ENCODE results near the gene HNF4A. TPM values are rescaled to one million over a fixed set of nuclear protein-coding genes. Genes with fewer than 3 reads are reported as not detected.

HNF4A gene
- total RNA-seq, 2 donors from 2014 or later = 28.3 to 28.5 TPM

GRCh38 chr20:44464514-44464913 is 109.0 kb downstream of the HNF4A start:
- no peaks in the 10 kb centered on the region for H3K36me3 ChIP-seq (replicated peaks in 1 of 2; ENCODE audit: insufficient read depth in 1 of 2, low read depth in 2 of 2)
- no peaks in the 10 kb centered on the region for H3K9me3 ChIP-seq
- no peaks in the 10 kb centered on the region for H3K27me3 ChIP-seq
- no peak overlapping the region for H3K4me3 ChIP-seq
- no peak for ATAC-seq
- WGBS, 2 donors = 71 to 85% methylated on average over 3 of the region's 3 CpGs
- peak overlapping the region in 1 of 4 donors; percentile 13 for H3K27ac ChIP-seq
- H3K4me1 ChIP-seq = peaks cover 23% of the 10 kb centered on the region
- intact Hi-C loops (cut with DNase I) = loop anchor here (10.0 kb wide), 1 partner anchor 250 kb away; the partner anchor contains the start of gene OSER1
- no peak for DNase-seq
- TF ChIP-seq, protein P1, sequence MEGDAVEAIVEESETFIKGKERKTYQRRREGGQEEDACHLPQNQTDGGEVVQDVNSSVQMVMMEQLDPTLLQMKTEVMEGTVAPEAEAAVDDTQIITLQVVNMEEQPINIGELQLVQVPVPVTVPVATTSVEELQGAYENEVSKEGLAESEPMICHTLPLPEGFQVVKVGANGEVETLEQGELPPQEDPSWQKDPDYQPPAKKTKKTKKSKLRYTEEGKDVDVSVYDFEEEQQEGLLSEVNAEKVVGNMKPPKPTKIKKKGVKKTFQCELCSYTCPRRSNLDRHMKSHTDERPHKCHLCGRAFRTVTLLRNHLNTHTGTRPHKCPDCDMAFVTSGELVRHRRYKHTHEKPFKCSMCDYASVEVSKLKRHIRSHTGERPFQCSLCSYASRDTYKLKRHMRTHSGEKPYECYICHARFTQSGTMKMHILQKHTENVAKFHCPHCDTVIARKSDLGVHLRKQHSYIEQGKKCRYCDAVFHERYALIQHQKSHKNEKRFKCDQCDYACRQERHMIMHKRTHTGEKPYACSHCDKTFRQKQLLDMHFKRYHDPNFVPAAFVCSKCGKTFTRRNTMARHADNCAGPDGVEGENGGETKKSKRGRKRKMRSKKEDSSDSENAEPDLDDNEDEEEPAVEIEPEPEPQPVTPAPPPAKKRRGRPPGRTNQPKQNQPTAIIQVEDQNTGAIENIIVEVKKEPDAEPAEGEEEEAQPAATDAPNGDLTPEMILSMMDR (IDR thresholded peaks at IDR 0.05) = no peak
- TF ChIP-seq POLR2A (IDR thresholded peaks at IDR 0.05) = no peak

DNA sequence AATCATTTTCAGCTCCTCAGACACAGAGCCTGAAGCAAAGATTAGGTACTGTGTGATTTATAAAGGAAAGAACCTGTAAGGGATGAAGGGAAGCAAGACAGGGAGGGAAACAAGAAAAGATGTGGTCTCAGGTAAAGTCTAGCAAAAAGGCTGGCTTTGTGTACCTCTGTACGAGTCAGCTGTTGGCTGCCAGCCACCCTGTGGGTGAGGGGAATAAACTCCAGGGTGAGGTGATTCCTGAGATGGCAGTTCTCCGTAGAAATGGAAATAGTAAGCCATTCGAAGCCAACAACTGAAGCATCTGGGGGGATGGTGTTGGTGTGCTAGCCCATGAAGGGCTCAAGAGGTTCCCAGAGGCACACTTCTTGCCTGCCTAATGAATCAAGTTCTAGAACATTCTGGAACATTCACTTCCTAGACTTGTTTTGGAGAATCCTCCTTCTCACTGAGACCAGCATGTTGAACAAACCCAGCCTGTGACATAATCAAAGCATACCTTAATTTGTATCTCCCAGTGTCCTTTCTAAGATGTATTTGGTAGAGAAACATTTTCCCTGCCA is 109.6 kb downstream of the HNF4A start:
- intact Hi-C loops (cut with DNase I) = loop anchor here (10.0 kb wide), 1 partner anchor 250 kb away; the partner anchor contains the start of gene OSER1
- no peaks in the 10 kb centered on the region for H3K27me3 ChIP-seq
- H3K27ac ChIP-seq = peak overlapping the region in 1 of 4 donors; percentile 13
- H3K9me3 ChIP-seq = no peaks in the 10 kb centered on the region
- no peaks in the 10 kb centered on the region for H3K36me3 ChIP-seq (replicated peaks in 1 of 2; ENCODE audit: insufficient read depth in 1 of 2, low read depth in 2 of 2)
- peaks cover 25% of the 10 kb centered on the region for H3K4me1 ChIP-seq
- ATAC-seq = peak; percentile 50
- TF ChIP-seq, protein P1 (IDR thresholded peaks at IDR 0.05) = no peak
- TF ChIP-seq POLR2A (IDR thresholded peaks at IDR 0.05) = no peak
- peak; percentile 66 to 89 (median 80) for DNase-seq
- no peak overlapping the region for H3K4me3 ChIP-seq
- WGBS, 2 donors = 15 to 19% methylated on average over 3 of the region's 3 CpGs

GRCh38 chr20:44467289-44467883 is 111.9 kb downstream of the HNF4A start:
- Histone ChIP-seq H3K27me3 (no peaks in the 10 kb centered on the region), H3K36me3 (replicated peaks in 1 of 2; ENCODE audit: insufficient read depth in 1 of 2, low read depth in 2 of 2) (no peaks in the 10 kb centered on the region), H3K9me3 (no peaks in the 10 kb centered on the region), H3K4me3 (no peak overlapping the region), H3K4me1 (peaks cover 27% of the 10 kb centered on the region), H3K27ac (peak overlapping the region in 1 of 4 donors; percentile 36)
- intact Hi-C loops (cut with DNase I) = loop anchor here (10.0 kb wide), 1 partner anchor 253 kb away; the partner anchor contains the start of gene OSER1
- 72 to 79% methylated on average over 11 to 12 of the region's 12 CpGs for WGBS, 2 donors
- ATAC-seq (peak; percentile 64), DNase-seq (peak; percentile 52 to 64 (median 59))
- TF ChIP-seq POLR2A (IDR thresholded peaks at IDR 0.05) = no peak
- TF ChIP-seq, protein P1 (IDR thresholded peaks at IDR 0.05) = no peak

DNA sequence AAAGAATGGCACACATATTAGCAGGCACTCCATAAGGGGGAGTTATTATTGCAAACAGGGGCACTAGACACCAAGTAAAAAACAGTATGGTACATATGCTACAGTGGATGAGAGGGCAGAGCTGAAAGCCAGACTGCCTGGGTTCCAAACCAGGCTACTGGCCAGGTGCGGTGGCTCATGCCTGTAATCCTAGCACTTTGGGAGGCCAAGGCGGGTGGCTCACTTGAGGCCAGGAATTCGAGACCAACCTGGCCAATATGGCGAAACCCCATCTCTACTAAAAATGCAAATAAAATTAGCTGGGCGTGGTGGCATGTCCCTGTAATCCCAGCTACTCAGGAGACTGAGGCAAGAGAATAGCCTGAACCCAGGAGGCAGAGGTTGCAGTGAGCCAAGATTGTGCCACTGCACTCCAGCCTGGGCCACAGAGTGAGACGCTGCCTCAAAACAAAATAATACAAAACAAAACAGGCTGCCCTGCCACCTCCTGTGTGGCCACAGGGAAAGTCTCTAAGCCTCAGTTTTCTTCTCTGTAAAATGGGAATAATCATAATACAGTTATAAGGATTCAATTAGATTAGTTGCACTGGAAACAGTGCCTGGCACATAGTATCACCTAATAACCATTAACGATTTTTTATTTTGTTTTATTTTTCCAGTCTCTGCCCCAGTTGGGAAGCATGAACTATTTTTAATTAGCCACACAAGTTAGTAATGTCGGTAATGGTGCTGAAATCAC is 112.7 kb downstream of the HNF4A start:
- peaks cover 27% of the 10 kb centered on the region for H3K4me1 ChIP-seq
- peak overlapping the region in 1 of 4 donors; percentile 36 for H3K27ac ChIP-seq
- H3K27me3 ChIP-seq = no peaks in the 10 kb centered on the region
- ATAC-seq (no peak), DNase-seq (no peak)
- no peak overlapping the region for H3K4me3 ChIP-seq
- intact Hi-C loops (cut with DNase I) = loop anchor here (10.0 kb wide), 1 partner anchor 253 kb away; the partner anchor contains the start of gene OSER1
- TF ChIP-seq POLR2A (IDR thresholded peaks at IDR 0.05) = no peak
- TF ChIP-seq, protein P1 (IDR thresholded peaks at IDR 0.05) = no peak
- H3K36me3 ChIP-seq (replicated peaks in 1 of 2; ENCODE audit: insufficient read depth in 1 of 2, low read depth in 2 of 2) = no peaks in the 10 kb centered on the region
- H3K9me3 ChIP-seq = no peaks in the 10 kb centered on the region
- WGBS, 2 donors = 77 to 85% methylated on average over 8 of the region's 8 CpGs

All from body of pancreas (tissue), 4 donors.